ENCODE measurements around the gene FAM13A.
"Not testable (repeated sequence)": the region's sequence is repeated elsewhere in the genome, so short reads cannot be mapped to it uniquely, and the experiment has no call there.

The FAM13A gene

GRCh38 chr4:89042055-89042454 is 14.9 kb downstream of the FAM13A start:
- no peak for DNase-seq (ENCODE audit: low read depth)

GRCh38 chr4:89039730-89040338 is 17.2 kb downstream of the FAM13A start:
- DNase-seq (ENCODE audit: low read depth) = no peak

DNA sequence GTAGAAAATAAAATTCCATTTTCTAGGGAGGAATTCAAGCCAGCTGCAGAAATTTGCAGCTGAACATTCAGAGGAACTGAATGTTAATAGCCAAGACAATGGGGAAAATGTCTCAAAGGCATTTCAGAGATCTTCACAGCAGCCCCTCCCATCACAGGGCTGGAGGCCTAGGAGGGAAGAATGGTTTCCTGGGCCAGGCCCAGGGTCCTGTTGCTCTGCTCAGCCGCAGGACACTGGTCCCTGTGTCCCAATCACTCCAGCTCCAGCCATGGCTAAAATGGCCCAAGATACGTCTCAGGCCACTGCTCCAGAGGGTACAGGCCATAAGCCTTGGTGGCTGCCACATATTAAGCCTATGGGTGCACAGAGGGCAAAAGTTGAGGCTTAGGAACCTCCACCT is 20.4 kb downstream of the FAM13A start:
- DNase-seq (ENCODE audit: low read depth) = no peak

GRCh38 chr4:89031272-89031671 is 25.7 kb downstream of the FAM13A start:
- no peak for DNase-seq (ENCODE audit: low read depth)

DNA sequence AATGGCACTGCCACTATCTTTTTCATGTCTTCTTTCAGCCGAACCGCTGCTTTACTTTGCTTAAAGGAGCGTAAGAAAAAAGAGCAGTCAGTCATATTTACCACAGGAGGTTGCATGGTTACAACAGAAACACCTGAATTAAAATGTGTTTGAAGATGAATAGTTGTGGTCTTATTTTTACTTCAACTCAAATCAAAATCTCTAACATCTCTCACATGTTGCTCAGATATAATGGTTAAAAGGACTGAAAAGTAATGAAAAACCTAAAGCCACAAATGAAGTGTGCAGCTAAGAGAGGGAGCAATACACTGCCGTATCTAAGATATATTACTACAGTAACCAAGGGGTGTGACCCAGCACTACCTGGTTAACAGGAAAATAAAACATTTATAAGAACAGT is 27.4 kb downstream of the FAM13A start:
- no peak for DNase-seq (ENCODE audit: low read depth)

- no peak for DNase-seq (ENCODE audit: low read depth)
Observed at GRCh38 chr4:89026542-89026941, 30.4 kb downstream of the FAM13A start.

DNA sequence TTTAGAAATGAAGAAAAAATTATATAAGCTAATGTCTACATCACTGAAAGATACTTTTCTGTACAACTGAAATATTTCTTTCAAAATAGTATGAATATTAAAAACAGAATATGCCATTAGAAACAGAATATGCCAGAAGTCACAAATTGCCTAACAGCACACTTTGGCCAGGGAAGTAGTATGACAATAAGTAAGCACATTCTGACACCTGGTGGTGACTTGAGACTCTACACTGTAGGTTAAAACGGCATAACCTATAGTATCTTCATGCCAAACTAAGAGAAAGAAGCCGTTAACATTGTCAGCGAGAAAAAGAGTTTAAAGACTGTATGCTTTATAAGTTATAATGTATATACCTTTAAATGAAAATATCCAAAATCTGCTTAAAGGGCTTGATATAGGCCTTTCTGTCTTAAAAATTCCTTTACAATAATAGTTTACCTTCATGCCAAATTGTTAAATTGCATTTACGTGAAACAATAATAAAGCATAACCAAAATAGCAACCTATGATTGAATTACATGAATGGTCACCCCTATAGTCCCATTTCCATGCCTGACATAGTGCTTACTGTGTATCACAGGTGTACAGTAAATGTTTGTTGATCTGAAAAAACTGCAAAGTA is 32.8 kb downstream of the FAM13A start:
- DNase-seq (ENCODE audit: low read depth) = peak; percentile 4

GRCh38 chr4:89023140-89023539 is 33.8 kb downstream of the FAM13A start:
- no peak for DNase-seq (ENCODE audit: low read depth)

- no peak for DNase-seq (ENCODE audit: low read depth)
Observed at GRCh38 chr4:89022426-89023128, 34.4 kb downstream of the FAM13A start.

GRCh38 chr4:89021684-89022083 is 35.3 kb downstream of the FAM13A start:
- no peak for DNase-seq (ENCODE audit: low read depth)

DNA sequence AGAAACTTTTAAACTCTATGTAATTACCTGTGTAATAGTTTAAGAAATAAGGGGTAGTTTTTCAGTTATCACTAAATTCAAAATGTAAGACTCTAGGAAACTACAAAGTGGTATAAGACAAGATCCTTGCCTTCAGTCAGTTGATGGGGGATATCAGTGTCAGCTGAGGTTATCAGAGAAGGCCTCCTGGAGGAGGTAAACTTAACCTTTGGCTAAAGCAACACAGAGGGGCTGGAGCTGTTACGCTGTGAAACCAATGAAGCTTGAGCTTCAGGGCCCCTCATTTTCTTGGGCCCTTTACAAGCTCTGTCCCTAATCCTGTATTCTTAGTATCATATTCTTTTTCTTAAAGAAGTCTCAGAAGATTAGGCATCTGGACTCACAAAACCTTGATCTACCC is 35.9 kb downstream of the FAM13A start:
- no peak for DNase-seq (ENCODE audit: low read depth)

DNA sequence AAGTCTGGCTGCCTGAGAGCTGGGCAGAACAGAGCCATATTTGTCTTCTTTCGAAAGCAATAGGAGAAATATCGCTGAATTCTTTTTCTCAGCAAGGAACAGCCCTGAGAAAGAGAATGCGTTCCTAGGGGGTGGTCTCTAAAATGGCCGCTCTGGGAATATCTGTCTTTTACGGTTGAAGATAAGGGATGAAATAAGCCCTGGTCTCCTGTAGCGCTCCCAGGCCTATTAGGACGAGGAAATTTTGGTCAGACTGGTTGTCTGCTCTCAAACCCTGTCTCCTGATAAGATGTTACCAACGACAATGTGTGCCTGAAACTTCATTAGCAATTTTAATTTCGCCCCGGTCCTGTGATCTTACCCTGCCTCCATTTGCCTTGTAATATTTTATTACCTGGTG is 42.1 kb downstream of the FAM13A start:
- DNase-seq (ENCODE audit: low read depth) = not testable (repeated sequence)

DNA sequence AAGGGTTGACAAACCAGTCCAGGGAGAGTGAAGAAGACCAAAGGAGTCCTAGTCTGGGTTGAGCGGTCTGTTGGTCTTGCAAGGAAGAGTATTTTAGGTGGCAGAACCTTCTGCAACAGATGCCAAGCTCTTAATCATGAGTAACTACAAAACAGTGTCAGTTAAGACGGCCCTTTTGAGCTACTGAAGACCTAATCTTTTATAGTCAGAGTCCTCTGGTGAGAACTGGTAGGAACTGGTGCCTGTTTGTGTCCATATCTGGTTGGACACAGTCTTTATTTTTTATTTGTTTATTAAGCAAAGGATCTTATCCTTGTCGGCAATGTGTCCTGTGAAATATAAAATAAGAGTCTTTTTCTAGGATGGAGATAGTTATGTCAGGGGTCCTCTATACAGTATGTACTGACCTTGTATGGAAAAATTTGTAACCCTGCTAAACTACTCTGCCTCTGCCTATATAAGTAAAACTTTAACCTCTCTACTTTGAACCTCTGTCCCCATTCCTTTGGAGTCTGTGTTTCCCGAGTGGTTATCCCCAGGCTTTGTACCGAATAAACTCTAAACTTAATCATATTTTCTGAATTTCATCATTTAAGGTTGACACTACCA is 47.1 kb downstream of the FAM13A start:
- DNase-seq (ENCODE audit: low read depth) = no peak

GRCh38 chr4:89009115-89009514 is 47.9 kb downstream of the FAM13A start:
- no peak for DNase-seq (ENCODE audit: low read depth)

DNA sequence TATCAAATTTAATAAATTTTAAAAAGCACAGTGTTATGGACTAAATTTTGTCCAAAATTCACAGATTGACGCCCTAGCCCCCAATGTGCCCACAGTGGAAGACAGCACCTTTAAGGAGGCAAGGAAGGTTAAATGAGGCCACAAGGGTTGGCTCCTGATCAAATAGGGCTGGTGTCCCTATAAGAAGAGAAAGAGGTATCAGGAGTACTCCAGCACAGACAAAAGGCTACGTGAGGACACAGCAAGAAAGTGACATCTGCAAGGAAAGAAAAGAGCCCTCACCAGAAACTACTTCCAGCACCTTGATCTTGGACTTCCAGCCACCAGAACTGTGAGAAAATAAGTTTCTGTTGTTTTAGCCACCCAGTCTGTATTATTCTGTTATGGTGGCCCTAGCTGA is 48.8 kb downstream of the FAM13A start:
- DNase-seq (ENCODE audit: low read depth) = no peak

- DNase-seq (ENCODE audit: low read depth) = no peak
Observed at GRCh38 chr4:89007338-89007939, 49.5 kb downstream of the FAM13A start.

DNA sequence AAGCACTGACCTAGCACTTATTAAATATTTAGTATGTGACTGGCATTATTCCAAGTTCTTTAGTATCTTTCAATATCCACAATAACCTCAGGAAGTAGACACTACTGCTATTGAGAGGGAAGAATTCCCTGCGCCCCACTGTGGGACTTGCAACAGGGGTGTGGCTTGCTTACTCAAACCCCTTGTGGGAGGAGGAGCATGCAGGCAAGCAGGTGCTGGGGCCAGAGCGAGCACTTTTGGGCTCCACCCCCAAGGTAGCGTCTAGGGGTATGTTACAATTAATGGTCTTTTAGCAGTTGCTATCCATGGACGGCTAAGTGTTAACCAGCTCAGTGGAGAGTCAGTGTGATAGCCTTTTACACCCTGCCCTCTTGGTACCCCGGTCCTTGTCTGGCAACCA is 50.7 kb downstream of the FAM13A start:
- DNase-seq (ENCODE audit: low read depth) = no peak

DNA sequence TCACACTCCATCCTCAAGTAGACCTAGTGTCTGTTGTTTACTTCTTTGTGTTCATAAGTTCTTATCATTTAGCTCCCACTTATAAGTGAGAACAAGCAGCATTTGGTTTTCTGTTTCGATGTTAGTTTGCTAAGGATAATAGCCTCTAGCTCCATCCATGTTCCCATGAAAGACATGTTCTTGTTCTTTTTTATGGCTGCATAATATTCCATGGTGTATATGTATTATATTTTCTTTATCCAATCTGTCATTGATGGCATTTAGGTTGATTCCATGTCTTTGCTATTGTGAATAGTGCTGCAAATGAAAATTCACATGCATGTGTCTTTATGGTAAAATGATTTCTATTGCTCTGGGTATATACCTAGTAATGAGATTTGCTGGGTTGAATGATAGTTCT is 51.9 kb downstream of the FAM13A start:
- DNase-seq (ENCODE audit: low read depth) = not testable (repeated sequence)

- no peak for DNase-seq (ENCODE audit: low read depth)
Observed at GRCh38 chr4:89001647-89002445, 55.1 kb downstream of the FAM13A start.

DNA sequence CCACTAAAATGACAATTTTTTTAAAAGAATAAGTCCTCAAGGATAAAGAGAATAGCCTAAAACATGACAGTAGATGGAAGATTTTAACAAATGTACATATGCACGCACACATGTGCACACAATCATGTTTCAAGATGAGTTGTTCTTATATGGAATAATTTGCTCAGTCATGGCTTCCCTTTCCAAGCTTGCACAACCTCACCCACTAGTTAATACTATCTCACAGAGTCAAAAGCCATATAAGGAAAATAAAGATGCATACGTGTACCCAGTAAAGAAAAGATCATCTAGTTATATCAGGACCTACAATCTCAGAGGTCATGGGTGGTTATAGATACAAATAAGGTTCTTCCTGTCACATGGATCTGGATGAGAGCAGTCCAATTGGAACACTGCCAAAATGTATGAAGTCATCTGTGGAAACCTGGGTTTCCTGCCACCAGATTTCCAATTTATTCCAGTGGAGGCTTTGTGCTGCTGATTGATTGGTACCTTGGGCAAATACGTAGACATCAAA is 56.1 kb downstream of the FAM13A start:
- DNase-seq (ENCODE audit: low read depth) = no peak

- no peak for DNase-seq (ENCODE audit: low read depth)
Observed at GRCh38 chr4:89000382-89000781, 56.6 kb downstream of the FAM13A start.

Data from stimulated activated CD8-positive, alpha-beta memory T cell treated with anti-CD3 and anti-CD28 coated beads, Interleukin-4, amount 100 ng/mL, for 24 hours (primary cell).